Measurements from ENCODE around the gene RNH1. TPM values are rescaled to one million over a fixed set of nuclear protein-coding genes. Genes with fewer than 3 reads are reported as not detected.
A peak's percentile ranks its signal among the peaks of the same experiment; 100 is the strongest.

The RNH1 gene
- total RNA-seq, 1 experiment from 2014 or later, result 60.0 TPM

DNA sequence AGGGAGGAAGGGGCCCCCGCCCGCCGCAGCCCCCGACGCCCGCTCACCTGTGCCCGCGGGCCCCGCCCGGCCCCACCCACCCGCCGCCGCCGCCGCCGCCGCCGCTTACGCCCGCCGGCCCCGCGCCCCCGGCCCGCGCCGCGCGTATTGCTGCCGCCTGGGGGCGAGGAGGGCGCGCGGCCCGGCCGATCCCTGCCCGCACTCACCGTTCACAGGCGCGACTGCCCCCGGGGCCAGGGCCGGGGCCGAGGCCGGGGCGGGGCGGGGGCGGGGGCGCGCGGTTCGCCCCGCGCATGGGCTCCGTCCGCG, 28.1 kb upstream of the RNH1 start:
- Histone ChIP-seq H3K18ac (ENCODE audit: insufficient read length, low read depth, low read length) (no peak overlapping the region), H3K79me1 (ENCODE audit: insufficient read depth, low read depth, low read length, poor library complexity, severe bottlenecking) (no peaks in the 10 kb centered on the region), H4K20me1 (ENCODE audit: control insufficient read depth, insufficient read depth, insufficient read length) (no peaks in the 10 kb centered on the region), H2BK5ac (ENCODE audit: insufficient read length, low read length) (no peak overlapping the region), H2AK5ac (ENCODE audit: insufficient read length, low read length) (no peak overlapping the region), H3K56ac (ENCODE audit: insufficient read length, low read depth, low read length) (no peak overlapping the region), H3K23me2 (ENCODE audit: insufficient read length, low read depth, low read length, poor library complexity, severe bottlenecking) (peaks cover 19% of the 10 kb centered on the region), H3K4me2 (ENCODE audit: insufficient read depth, insufficient read length, low read length) (no peak overlapping the region), H3K79me2 (ENCODE audit: insufficient read depth, low read length) (no peaks in the 10 kb centered on the region), H3K14ac (ENCODE audit: insufficient read depth, low read length) (no peak overlapping the region), H3K4ac (ENCODE audit: low read depth, low read length) (no peak overlapping the region), H3K27ac (ENCODE audit: insufficient read length, low read depth, low read length) (no peak overlapping the region), H3K9me3 (ENCODE audit: control insufficient read depth, low read depth, low read length) (no peaks in the 10 kb centered on the region), H2BK120ac (ENCODE audit: low read depth, low read length, poor library complexity, severe bottlenecking) (no peak overlapping the region), H2BK20ac (ENCODE audit: low read depth, low read length, poor library complexity, severe bottlenecking) (no peak overlapping the region), H4K8ac (replicated peaks; ENCODE audit: insufficient read length, low read depth, low read length) (no peak overlapping the region), H3T11ph (ENCODE audit: low read length) (no peak overlapping the region), H3K23ac (ENCODE audit: insufficient read length, low read depth, low read length) (no peak overlapping the region), H3K4me1 (ENCODE audit: insufficient read depth, low read length) (no peaks in the 10 kb centered on the region), H3K27me3 (ENCODE audit: insufficient read depth, low read length) (no peaks in the 10 kb centered on the region), H3K9ac (ENCODE audit: extremely low read depth, insufficient read length, low read length) (no peak overlapping the region), H2AFZ (ENCODE audit: low read length) (no peak overlapping the region), H2BK15ac (ENCODE audit: low read depth, low read length) (no peak overlapping the region), H4K91ac (ENCODE audit: insufficient read length, low read depth, low read length) (no peak overlapping the region), H4K5ac (ENCODE audit: insufficient read length, low read depth, low read length) (no peak overlapping the region), H2BK12ac (ENCODE audit: insufficient read length, low read depth, low read length) (no peak overlapping the region)
- Mint-ChIP-seq H3K9me3 (peaks cover 0 to 2% of the 10 kb centered on the region in 2 experiments; a peak in 1 of 5 replicates), H3K4me1 (peaks cover 6 to 8% of the 10 kb centered on the region in 2 experiments; a peak in 2 of 4 replicates), H3K27ac (no peak overlapping the region), H3K4me3 (0 out of 5 replicates have a peak overlapping the region, but pooled peaks of 1 of the 2 experiments have one; percentile 15), H3K27me3 (ENCODE audit: low read depth) (peaks cover 16% of the 10 kb centered on the region), H3K36me3 (ENCODE audit: insufficient read depth in 1 of 3, low read depth in 3 of 3) (peaks cover 5 to 18% (median 10%) of the 10 kb centered on the region in 3 experiments; a peak in 5 of 7 replicates)
- TF ChIP-seq, protein P1, sequence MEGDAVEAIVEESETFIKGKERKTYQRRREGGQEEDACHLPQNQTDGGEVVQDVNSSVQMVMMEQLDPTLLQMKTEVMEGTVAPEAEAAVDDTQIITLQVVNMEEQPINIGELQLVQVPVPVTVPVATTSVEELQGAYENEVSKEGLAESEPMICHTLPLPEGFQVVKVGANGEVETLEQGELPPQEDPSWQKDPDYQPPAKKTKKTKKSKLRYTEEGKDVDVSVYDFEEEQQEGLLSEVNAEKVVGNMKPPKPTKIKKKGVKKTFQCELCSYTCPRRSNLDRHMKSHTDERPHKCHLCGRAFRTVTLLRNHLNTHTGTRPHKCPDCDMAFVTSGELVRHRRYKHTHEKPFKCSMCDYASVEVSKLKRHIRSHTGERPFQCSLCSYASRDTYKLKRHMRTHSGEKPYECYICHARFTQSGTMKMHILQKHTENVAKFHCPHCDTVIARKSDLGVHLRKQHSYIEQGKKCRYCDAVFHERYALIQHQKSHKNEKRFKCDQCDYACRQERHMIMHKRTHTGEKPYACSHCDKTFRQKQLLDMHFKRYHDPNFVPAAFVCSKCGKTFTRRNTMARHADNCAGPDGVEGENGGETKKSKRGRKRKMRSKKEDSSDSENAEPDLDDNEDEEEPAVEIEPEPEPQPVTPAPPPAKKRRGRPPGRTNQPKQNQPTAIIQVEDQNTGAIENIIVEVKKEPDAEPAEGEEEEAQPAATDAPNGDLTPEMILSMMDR (conservative IDR thresholded peaks at IDR 0.05), result no peak
- WGBS (ENCODE audit: extremely low coverage, insufficient read length, low lambda C conversion rate), result no CpG with 5 or more reads among the region's 56 CpGs
- DNase-seq, result no peak
